GM13976 (cell line): ENCODE results near the gene PLN.

Experiments
- DNase-seq: peaks from one replicate; pipeline ENCODE4 v3.0.0; 2012; ENCODE audit warnings: low spot score
- CTCF ChIP-seq: IDR thresholded peaks from 2 replicates; pipeline ENCODE4 v1.5.1; 2012; ENCODE audit warnings: borderline replicate concordance, mild to moderate bottlenecking; ENCODE audit not compliant: insufficient read depth; ENCODE audit errors: extremely low read depth, missing control alignments, control extremely low read depth
- in situ Hi-C: fragments of 300-500 bp; cut with MboI; formaldehyde crosslinking; loops from one replicate; pipeline ENCODE4 v1.12.0; 2022; ENCODE audit warnings: low sequenced_read_pairs, mixed read lengths, inconsistent platforms; ENCODE audit not compliant: unreplicated experiment

The PLN gene

GRCh38 chr6:118530942-118531341, 17.2 kb upstream of the PLN start:
- no peak for TF ChIP-seq CTCF
- in situ Hi-C loops = no loop called here
- no peak for DNase-seq

- TF ChIP-seq CTCF = no peak
- in situ Hi-C loops = no loop called here
- DNase-seq = no peak
These were observed 12.8 kb upstream of the PLN start for GRCh38 chr6:118535176-118535844.

GRCh38 chr6:118536478-118536877, 11.6 kb upstream of the PLN start:
- no peak for DNase-seq
- in situ Hi-C loops = no loop called here
- no peak for TF ChIP-seq CTCF

- TF ChIP-seq CTCF = no peak
- DNase-seq = no peak
- in situ Hi-C loops = no loop called here
These were observed 10.5 kb upstream of the PLN start for GRCh38 chr6:118537574-118537973.

- DNase-seq = no peak
- no peak for TF ChIP-seq CTCF
These were observed 5.7 kb upstream of the PLN start for GRCh38 chr6:118542184-118542952.

GRCh38 chr6:118544105-118544504, 4.0 kb upstream of the PLN start:
- in situ Hi-C loops = no loop called here
- no peak for DNase-seq
- no peak for TF ChIP-seq CTCF

More at GRCh38 chr6:118542184-118542952, 5.7 kb upstream of the PLN start:
- in situ Hi-C loops = no loop called here
